HG03108 (cell line): ENCODE measurements around the gene MEI4.
"Not testable (repeated sequence)": the region's sequence is repeated elsewhere in the genome, so short reads cannot be mapped to it uniquely, and the experiment has no call there.

Experiments
- ATAC-seq: cut with Tn5 transposase; IDR thresholded peaks from one replicate; pipeline ENCODE4 v1.9.1; 2021; ENCODE audit warnings: moderate library complexity; ENCODE audit not compliant: unreplicated experiment

Gene MEI4

DNA sequence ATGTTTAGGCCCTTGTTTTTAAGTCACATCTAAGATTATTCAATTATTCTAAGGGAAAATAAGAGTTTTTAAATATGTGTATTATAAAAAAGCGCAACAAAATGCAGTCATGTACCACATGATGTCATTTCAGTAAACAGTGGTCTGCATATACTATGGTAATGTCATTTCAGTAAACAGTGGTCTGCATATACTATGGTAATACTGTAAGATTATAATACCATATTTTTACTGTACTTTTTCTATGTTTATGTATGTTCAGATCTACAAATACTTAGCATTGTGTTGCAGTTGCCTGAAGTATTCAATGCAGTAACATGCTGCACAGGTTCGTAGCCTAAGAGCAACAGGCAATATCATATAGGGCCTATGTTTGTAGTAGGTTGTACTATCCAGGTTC, 21.4 kb downstream of the MEI4 start:
- no peak for ATAC-seq

DNA sequence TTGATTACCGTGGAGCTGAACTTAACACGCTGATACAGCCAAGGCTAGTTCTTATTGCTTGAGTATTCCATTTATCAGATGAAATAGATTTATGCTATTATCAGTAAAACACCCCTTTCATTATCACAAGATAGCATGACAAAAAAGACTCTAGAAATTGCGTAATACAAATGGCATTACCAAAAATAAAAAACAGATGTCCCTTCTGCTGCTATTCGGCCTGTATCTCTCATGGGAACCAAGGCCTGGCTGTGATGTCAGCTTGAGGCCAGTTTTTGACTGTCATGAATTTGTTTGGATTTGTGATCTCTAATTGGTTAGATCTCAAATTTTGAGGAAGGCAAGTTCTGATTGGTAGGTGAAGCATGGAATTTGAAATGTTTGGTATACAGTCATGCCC, 25.2 kb downstream of the MEI4 start:
- no peak for ATAC-seq

DNA sequence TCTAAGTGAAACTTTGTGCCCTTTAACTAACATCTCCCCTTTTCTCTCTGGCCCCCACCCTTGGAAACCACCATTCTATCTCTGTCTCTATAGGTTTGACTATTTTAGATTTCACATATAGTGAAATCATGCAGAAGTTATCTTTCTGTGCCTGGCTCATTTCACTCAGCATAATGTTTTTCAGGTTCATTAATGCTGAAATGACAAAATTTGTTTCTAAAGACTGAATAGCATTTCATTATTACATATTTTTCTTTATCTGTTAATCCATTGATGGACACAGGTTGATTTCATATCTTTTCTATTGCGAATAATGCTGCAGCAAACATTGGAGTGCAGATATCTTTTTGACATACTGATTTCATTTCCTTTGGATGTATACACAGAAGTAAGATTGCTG, 30.7 kb downstream of the MEI4 start:
- ATAC-seq, result no peak

DNA sequence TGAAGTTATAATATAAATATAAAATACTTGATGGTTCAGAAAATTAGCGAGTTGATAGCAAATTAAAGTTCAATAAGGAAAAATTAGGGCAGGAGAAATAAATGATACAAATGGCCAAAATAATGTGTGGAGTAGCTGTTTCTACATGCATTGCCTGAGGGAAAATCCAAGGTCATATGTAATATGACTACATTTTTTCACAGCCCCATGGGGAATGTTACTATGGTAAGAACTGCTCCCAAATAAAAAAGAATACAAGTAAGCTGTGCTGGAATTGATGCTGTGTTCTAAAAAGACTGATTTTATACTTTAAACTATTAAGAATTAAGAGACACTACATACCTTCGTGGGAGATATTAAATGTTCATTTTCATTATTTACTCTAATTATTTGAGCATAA, 34.1 kb downstream of the MEI4 start:
- no peak for ATAC-seq

DNA sequence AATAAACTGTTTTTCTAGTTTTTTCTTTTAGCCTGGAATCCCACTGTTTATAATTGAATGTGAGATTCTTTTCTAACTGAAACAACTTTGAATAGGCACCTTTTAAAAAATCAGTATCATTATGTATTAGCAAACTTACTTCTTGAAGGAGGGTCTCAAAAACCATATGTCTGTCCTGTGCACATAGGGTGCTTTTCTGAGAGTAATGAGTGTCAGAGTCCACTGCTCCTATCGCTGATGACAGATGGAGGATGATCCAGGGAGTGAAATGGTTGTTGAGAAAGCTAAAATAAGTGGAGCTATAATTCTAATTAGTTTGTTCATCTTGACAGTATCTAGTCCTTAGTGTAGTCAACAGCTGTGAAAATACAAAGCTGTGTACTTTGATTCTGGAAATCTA, 35.8 kb downstream of the MEI4 start:
- ATAC-seq, result no peak

DNA sequence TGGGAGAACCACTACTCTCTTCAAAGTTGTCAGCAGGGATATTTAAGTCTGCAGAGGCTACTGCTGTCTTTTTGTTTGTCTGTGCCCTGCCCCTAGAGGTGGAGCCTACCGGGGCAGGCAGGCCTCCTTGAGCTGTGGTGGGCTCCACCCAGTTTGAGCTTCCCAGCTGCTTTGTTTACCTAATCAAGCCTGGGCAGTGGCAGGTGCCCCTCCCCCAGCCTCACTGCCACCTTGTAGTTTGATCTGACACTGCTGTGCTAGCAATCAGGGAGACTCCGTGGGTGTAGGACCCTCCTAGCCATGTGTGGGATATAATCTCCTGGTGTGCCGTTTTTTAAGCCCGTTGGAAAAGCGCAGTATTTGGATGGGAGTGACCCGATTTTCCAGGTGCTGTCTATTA, 47.3 kb downstream of the MEI4 start:
- ATAC-seq, result not testable (repeated sequence)

DNA sequence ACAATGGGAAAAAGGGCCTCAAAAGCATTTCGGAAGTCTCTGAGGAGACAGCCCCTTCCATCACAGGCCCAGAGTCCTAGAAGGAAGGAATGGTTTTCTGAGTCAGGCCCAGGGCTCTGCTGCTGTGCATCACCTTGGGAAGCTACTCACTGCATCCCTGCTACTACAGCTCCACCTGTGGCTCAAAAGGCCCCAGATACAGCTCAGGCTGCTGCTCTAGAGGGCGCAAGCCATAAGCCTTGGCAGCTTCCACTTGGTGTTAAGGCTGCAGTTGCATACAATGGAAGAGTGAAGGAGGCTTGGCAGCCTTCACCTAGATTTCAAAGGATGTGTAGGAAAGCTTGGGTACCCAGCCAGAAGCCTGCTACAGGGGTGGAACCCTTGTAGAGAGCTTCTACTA, 54.8 kb downstream of the MEI4 start:
- no peak for ATAC-seq

DNA sequence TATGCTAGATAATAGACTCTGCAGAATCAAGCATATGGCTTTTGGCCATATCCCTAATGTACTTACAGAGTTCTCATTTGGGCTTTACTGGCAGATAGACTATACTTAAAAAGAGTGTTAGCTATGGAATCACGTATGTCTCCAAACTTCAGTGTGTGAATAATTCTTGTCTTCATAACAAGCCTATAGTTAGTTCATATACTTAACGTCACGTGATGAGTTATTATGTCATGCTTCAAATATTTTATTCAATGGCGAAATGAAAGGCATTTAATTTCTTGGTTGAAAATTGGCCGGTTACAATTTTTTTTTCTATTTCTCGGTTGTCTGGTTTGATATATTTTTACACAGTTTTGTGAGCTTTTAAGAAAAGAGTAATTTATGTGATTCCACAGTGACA, 62.7 kb downstream of the MEI4 start:
- no peak for ATAC-seq

DNA sequence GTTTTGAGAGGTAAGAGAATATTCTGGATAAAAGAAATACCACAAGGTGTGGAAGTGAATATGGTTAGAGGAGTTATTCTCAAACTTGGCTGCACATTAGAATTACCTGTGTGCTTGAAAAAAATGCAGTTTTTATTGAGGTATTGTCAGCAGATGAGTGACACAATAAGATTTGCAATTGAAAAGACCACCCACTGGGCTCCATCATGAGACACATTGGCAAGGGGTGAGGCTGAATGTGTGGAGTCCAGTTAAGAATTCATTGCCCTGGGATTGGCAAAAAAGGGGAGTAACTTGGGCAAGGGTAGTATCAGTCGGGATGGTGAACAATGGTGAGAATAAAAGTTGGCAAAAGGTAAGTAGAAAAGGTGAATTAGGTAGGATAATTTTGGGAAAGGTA, 63.5 kb downstream of the MEI4 start:
- ATAC-seq, result no peak

DNA sequence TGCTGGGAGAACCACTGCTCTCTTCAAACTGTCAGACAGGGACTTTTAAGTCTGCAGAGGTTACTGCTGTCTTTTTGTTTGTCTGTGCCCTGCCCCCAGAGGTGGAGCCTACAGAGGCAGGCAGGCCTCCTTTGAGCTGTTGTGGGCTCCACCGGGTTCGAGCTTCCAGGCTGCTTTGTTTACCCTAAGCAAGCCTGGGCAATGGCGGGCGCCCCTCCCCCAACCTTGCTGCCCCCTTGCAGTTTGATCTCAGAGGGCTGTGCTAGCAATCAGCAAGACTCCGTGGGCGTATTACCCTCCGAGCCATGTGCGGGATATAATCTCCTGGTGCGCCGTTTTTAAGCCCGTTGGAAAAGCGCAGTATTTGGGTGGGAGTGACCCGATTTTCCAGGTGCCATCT, 83.2 kb downstream of the MEI4 start:
- ATAC-seq, result not testable (repeated sequence)

DNA sequence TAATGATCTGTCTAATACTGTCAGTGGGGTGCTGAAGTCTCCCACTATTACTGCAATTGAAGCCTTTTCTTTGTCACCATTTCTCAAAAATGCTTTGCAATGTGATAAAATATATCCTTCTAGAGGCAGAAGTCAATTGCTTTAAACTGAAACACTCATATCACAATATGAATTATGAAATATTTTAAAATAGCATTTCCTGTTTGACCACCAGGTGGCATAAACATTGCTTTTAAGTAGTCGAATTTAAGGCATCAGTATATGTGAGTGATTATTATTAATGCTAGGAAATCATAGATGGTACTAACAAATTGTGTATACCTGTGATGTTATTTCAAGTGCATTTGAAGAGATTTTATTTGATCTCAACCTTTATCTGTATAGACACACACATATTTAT, 87.5 kb downstream of the MEI4 start:
- no peak for ATAC-seq

DNA sequence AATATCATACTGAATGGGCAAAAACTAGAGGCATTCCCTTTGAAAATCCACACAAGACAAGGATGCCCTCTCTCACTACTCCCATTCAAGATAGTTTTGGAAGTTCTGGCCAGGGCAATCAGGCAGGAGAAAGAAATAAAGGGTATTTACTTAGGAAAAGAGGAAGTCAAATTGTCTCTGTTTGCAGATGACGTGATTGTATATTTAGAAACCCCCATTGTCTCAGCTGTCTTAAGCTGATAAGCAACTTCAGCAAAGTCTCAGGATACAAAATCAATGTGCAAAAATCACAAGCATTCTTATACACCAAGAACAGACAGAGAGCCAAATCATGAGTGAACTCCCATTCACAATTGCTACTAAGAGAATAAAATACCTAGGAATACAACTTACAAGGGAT, 99.3 kb downstream of the MEI4 start:
- ATAC-seq, result not testable (repeated sequence)

DNA sequence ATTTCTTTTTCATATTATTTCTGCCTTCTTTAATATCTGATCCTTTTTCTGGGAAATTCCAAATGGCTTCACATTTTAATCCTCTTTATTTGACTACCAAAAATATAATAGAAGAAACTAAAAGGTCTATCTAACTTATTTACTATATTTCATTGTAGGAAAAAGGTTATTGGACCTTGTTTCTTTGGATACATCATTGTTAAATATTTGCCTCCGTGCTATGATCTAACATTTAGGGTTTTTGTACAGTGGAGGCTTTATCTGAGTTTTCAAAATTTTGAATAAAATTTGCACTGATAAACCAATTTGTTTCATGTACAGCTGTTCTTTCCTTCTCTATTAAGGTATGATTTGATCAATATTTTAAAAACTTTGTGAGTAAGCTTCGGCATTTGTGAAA, 109.5 kb downstream of the MEI4 start:
- ATAC-seq, result no peak

DNA sequence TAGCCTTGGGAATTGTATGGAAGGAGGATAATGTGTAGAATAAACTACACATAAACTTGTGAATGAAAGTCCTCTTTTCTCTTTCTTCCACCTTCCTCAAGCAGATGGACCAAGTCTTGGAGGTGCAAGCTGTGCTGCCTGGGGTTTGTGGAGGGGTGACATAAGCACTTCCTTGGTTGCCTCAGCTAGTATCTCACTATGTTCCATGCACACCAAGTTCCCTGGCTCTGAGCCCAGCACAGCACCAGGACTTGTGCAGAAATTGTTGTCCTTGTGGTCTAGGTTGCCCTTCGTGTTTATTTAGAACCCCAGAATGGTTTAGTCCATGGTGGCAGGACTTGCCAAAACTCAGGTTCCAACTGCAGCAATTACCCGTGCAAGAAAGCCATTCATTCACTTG, 110.3 kb downstream of the MEI4 start:
- no peak for ATAC-seq

DNA sequence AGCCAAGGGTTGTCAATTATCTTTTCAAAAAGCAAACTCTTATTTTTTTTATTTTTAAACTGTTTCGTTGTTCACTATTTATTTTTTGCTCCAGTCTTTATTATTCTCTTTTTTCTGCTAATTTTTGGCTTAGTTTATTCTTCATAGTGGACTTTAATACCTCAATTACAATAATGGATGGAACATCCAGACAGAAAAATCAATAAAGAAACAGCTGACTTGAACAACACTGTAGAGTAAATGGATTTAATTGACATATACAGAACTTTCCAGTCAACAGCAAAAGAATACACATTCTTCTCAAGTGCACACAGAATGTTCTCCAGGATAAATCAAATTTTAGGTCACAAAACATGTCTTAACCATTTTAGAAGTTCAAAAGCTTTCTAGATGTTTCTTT, 111.5 kb downstream of the MEI4 start:
- no peak for ATAC-seq

DNA sequence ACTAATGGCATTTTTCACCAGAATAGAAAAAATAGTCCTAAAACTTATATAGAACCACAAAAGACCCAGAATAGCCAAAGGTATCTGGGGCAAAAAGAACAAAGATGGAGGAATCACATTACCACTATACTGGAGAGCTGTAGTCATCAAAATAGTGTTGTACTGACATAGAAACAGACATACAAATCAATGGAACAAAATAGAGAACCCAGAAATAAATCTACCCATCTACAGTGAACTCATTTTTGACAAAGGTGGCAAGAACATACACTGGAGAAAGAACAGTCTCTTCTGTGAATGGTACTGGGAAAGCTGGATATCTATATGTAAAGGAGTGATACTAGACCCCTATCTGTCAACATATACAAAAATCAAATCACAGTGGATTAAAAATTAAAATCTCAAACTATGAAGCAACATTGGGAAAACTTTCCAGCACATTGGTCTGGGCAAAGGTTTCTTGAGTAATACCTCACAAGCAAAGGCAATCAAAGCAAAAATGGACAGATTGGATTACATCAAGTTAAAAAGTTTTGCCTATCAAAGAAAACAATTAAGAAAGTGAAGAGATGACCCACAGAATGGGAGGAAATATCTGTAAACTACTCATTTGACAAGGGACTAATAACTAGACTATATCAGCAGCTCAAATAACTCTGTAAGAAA, 120.5 kb downstream of the MEI4 start:
- ATAC-seq, result no peak

DNA sequence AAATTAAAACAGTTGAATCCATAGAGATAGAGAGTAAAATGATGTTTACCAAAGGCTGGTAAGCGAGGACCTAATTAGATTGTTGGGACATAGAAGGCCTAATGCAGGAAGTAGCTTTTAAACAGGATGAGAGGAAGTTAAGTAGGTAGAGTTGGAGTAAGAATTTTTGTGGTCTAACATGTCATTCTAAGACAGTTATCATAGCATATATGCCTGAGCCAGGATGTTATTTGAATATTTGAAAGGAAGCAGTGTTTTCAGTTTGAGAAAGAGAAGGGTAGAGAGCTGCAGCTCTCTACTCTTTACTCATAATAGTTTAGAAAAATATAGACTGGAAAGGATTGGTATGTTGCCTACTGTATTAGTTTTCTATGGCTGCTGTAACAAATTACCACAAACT, 121.6 kb downstream of the MEI4 start:
- ATAC-seq, result no peak

DNA sequence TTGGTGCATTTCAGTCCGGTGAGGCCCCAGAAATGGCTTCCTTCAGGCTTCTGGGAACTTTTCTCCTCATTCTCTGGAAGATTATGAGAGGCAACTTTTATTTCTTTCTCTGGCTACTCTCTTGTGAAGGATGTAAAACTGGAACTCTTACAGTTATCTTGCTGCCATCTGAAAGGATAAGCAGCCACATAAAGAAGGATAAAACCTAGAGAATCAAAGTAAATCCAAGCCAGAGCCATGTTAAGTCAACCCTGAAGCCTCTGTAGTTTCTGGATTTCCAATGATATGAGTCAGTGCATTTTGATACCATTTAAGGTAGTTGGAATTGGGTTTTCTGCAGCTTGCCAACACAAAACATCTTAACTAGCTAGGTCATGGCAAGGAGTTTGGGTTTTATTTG, 123.6 kb downstream of the MEI4 start:
- no peak for ATAC-seq

DNA sequence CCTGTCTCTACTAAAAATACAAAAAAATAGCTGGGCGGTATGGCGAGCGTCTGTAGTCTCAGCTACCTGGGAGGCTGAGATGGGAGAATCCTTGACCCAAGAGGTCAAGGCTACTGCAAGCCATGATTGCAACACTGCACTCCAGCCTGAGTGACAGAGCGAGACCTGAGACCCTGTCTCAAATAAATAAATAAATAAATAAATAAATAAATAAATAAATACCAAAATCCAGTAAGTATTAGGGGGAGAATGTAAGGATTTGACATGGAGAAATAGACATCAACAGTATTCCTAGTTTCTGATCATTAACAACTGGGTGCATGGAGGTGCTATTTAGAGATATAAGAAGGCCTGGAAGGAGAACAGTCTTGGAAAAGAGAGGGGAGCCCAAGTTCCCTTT, 125.7 kb downstream of the MEI4 start:
- no peak for ATAC-seq

DNA sequence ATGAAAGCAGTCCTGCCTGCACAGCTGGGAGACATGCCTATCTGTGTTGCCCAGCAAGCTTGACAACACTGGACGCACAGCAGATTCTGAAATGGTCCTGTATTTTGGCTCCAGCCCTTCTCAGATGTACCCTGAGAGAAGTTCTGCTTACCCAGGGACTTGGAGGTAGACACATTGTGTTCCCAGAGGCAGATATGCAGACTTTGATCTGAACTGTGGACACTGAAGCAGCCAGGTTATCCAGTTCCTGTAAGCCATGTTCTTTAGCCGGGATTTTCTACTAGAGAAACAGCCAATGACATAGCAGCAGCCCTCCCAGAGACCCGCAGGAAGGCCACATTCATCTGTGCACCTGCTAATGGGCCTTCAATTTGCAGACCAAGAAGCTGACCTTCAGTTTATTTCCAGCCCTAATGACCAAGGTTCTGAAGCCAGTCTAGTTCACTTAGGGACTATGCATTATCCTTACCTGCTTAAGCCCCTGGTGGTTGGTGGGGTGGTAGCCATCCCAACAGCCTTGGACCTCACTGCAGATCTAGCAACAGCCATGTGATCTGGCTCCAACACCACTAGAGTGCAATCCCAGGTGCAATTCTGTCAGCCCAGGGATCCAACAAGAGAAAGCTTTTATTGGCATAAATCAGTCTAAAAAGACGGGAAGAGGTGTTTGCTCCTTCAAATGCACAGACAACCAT, 134.2 kb downstream of the MEI4 start:
- ATAC-seq, result no peak

DNA sequence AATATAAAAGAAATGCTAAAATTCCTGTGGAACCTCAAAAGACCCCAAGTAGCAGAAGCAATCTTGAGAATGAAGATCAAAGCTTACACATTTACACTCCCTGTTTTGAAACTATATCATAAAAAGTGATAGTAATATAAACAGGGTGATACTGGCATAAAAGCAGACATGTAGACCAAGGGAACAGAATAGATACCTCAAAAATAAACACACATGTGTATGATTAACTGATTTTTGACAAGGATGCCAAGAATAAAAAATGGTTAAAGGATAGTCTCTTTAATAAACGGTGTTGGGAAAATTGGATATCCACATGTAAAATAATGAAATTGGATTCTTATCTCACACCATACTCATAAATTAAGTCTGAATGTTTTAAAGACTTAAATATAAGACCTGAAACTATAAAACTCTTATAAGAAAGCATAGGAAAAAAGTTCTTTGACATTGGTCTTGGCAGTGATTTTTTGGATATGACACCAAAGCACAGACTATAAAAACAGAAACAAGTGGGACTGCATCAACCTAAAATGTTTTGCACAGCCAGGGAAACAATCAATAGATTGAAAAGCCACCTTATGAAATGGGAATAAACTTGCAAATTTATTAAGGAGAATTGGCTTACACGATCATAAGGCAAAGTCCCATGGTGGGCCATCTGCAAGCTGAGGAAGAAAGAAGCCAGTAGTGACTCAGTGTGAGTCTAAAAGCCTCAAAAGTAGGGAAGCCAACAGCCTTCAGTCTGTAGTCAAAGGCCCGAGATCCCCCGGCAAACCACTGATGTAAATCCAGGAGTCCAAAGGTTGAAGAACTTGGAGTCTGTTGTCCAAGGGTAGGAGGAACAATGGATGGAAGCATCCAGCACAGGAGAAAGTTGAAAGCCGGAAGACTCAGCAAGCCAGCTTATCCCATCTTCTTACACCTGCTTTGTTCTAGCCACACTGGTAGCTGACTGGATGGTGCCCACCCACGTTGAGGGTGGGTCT, 144.3 kb downstream of the MEI4 start:
- ATAC-seq, result no peak

DNA sequence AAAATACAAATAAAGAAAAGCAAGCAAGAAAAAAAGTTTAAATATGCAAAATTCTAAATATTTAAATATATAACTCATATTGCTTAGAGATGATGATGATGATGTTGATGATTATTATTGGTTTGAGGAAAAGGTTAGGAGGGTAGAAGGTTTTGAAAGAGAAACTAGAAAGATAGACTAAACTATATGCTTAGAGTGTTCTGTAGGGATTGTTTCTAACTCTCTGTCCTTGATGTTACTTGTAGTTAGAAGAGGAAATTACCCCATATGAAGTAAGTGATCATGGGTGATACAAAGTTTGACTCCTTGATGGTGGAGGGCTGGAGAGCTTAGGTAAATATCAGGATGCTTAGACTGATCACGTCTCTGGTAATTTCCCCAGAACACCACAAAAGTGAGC, 159.5 kb downstream of the MEI4 start:
- ATAC-seq, result no peak
